H9 (cell line): ENCODE measurements around the gene TECTA. TPM values are rescaled to one million over a fixed set of nuclear protein-coding genes. Genes with fewer than 3 reads are reported as not detected.

ENCODE experiments used
- DNase-seq: peaks from one replicate; pipeline ENCODE4 v3.0.0-alpha.2; 2017
- H2AFZ ChIP-seq: one replicate; pipeline ENCODE4 v1.6.1; 2013; ENCODE audit warnings: mild to moderate bottlenecking, low read length, control low read depth, moderate library complexity
- H2AK5ac ChIP-seq: 2 replicates; pipeline ENCODE4 v1.6.1; 2013; ENCODE audit warnings: low read length, control low read depth, mixed read lengths; ENCODE audit not compliant: insufficient read length
- H2BK120ac ChIP-seq: one replicate; pipeline ENCODE4 v1.6.1; 2013; ENCODE audit warnings: low read depth, mild to moderate bottlenecking, low read length, control low read depth, inconsistent platforms; ENCODE audit not compliant: poor library complexity, severe bottlenecking
- H2BK12ac ChIP-seq: 2 replicates; pipeline ENCODE4 v1.6.1; 2013; ENCODE audit warnings: low read length, control low read depth, mixed read lengths, low read depth; ENCODE audit not compliant: insufficient read length
- H2BK15ac ChIP-seq: 2 replicates; pipeline ENCODE4 v1.6.1; 2013; ENCODE audit warnings: low read depth, low read length, control low read depth
- H2BK20ac ChIP-seq: one replicate; pipeline ENCODE4 v1.6.1; 2013; ENCODE audit warnings: low read depth, mild to moderate bottlenecking, low read length, control low read depth, inconsistent platforms; ENCODE audit not compliant: poor library complexity, severe bottlenecking
- H2BK5ac ChIP-seq: 2 replicates; pipeline ENCODE4 v1.6.1; 2013; ENCODE audit warnings: low read length, control low read depth, mixed read lengths; ENCODE audit not compliant: insufficient read length
- H3K14ac ChIP-seq: 2 replicates; pipeline ENCODE4 v1.6.1; 2013; ENCODE audit warnings: low read length, control low read depth; ENCODE audit not compliant: insufficient read depth
- H3K18ac ChIP-seq: 2 replicates; pipeline ENCODE4 v1.6.1; 2013; ENCODE audit warnings: low read depth, mild to moderate bottlenecking, mixed read lengths, low read length, control low read depth; ENCODE audit not compliant: insufficient read length
- H3K23ac ChIP-seq: 2 replicates; pipeline ENCODE4 v1.6.1; 2013; ENCODE audit warnings: low read length, control low read depth, mixed read lengths, low read depth; ENCODE audit not compliant: insufficient read length
- H3K23me2 ChIP-seq: 2 replicates; pipeline ENCODE4 v1.6.1; 2013; ENCODE audit warnings: low read depth, mild to moderate bottlenecking, mixed read lengths, low read length, control low read depth; ENCODE audit not compliant: insufficient read length, poor library complexity, severe bottlenecking
- H3K27ac ChIP-seq: 2 replicates; pipeline ENCODE4 v1.5.1; 2013; ENCODE audit warnings: low read length, control low read depth, mixed read lengths, low read depth; ENCODE audit not compliant: insufficient read length
- H3K27me3 ChIP-seq: 2 replicates; pipeline ENCODE4 v1.6.1; 2013; ENCODE audit warnings: low read length, control low read depth, inconsistent platforms; ENCODE audit not compliant: insufficient read depth
- H3K4ac ChIP-seq: 2 replicates; pipeline ENCODE4 v1.6.1; 2013; ENCODE audit warnings: low read depth, mild to moderate bottlenecking, control low read depth, inconsistent platforms, low read length, moderate library complexity
- H3K4me1 ChIP-seq: 2 replicates; pipeline ENCODE4 v1.6.1; 2013; ENCODE audit warnings: low read length, control low read depth, inconsistent platforms; ENCODE audit not compliant: insufficient read depth
- H3K4me2 ChIP-seq: 2 replicates; pipeline ENCODE4 v1.6.1; 2013; ENCODE audit warnings: low read length, control low read depth, mixed read lengths; ENCODE audit not compliant: insufficient read length, insufficient read depth
- H3K56ac ChIP-seq: 2 replicates; pipeline ENCODE4 v1.6.1; 2013; ENCODE audit warnings: low read depth, mild to moderate bottlenecking, mixed read lengths, low read length, control low read depth; ENCODE audit not compliant: insufficient read length
- H3K79me1 ChIP-seq: 2 replicates; pipeline ENCODE4 v1.6.1; 2013; ENCODE audit warnings: low read depth, mild to moderate bottlenecking, moderate library complexity, low read length, control low read depth, inconsistent platforms; ENCODE audit not compliant: insufficient read depth, poor library complexity, severe bottlenecking
- H3K79me2 ChIP-seq: 2 replicates; pipeline ENCODE4 v1.6.1; 2013; ENCODE audit warnings: low read length, control low read depth, inconsistent platforms; ENCODE audit not compliant: insufficient read depth
- H3K9ac ChIP-seq: 2 replicates; pipeline ENCODE4 v1.6.1; 2013; ENCODE audit warnings: low read length, control low read depth, mixed read lengths; ENCODE audit not compliant: insufficient read length; ENCODE audit errors: extremely low read depth
- H3K9me3 ChIP-seq: one replicate; pipeline ENCODE4 v1.6.1; 2013; ENCODE audit warnings: low read depth, low read length, inconsistent platforms; ENCODE audit not compliant: control insufficient read depth
- H3T11ph ChIP-seq: one replicate; pipeline ENCODE4 v1.6.1; 2013; ENCODE audit warnings: mild to moderate bottlenecking, low read length, control low read depth, inconsistent platforms
- H4K20me1 ChIP-seq: one replicate; pipeline ENCODE4 v1.6.1; 2013; ENCODE audit not compliant: control insufficient read depth, insufficient read length, insufficient read depth
- H4K5ac ChIP-seq: 2 replicates; pipeline ENCODE4 v1.6.1; 2013; ENCODE audit warnings: low read depth, mild to moderate bottlenecking, mixed read lengths, low read length, control low read depth; ENCODE audit not compliant: insufficient read length
- H4K8ac ChIP-seq: replicated peaks from 2 replicates; pipeline ENCODE4 v1.6.1; 2013; ENCODE audit warnings: low read length, control low read depth, mixed read lengths, low read depth; ENCODE audit not compliant: insufficient read length
- H4K91ac ChIP-seq: 2 replicates; pipeline ENCODE4 v1.6.1; 2013; ENCODE audit warnings: low read depth, mild to moderate bottlenecking, moderate library complexity, mixed read lengths, low read length, control low read depth; ENCODE audit not compliant: insufficient read length
- H3K27ac Mint-ChIP-seq, 3 experiments: 2 replicates in 2 of 3; 3 replicates in 1 of 3; pipeline ENCODE4 v1.8.0; 2020 to 2021; ENCODE audit warnings: mixed read lengths in 3 of 3, mild to moderate bottlenecking in 1 of 3, moderate library complexity in 1 of 3
- H3K27me3 Mint-ChIP-seq: 2 replicates; pipeline ENCODE4 v1.8.0; 2021; ENCODE audit warnings: low read depth, mild to moderate bottlenecking, moderate library complexity, mixed read lengths
- H3K36me3 Mint-ChIP-seq, 3 experiments: 2 replicates in 2 of 3; 3 replicates in 1 of 3; pipeline ENCODE4 v1.8.0; 2020 to 2021; ENCODE audit warnings: low read depth in 3 of 3, mixed read lengths in 3 of 3; ENCODE audit not compliant: insufficient read depth in 1 of 3
- H3K4me1 Mint-ChIP-seq, 2 experiments: 2 replicates each; pipeline ENCODE4 v1.8.0; 2020; ENCODE audit warnings: mixed read lengths in 2 of 2
- H3K4me3 Mint-ChIP-seq, 2 experiments: 2 replicates in 1 of 2; 3 replicates in 1 of 2; pipeline ENCODE4 v1.8.0; 2020 to 2021; ENCODE audit warnings: mild to moderate bottlenecking in 2 of 2, mixed read lengths in 2 of 2, moderate library complexity in 1 of 2
- H3K9me3 Mint-ChIP-seq, 2 experiments: 2 replicates in 1 of 2; 3 replicates in 1 of 2; pipeline ENCODE4 v1.8.0; 2020; ENCODE audit warnings: mild to moderate bottlenecking in 2 of 2, mixed read lengths in 2 of 2, moderate library complexity in 1 of 2
- CTCF ChIP-seq: fragments of 200-600 bp; sonication (generic); conservative IDR thresholded peaks from 3 replicates; pipeline ENCODE4 v1.8.0; 2021; ENCODE audit warnings: antibody characterized with exemption, mild to moderate bottlenecking
- WGBS: extraction: QIAGEN DNeasy Blood & Tissue Kit; methylation state at CpG from one replicate; pipeline ENCODE4 v1.1.7; 2013; ENCODE audit warnings: missing lambda C conversion rate, low lambda C conversion rate, mixed read lengths; ENCODE audit not compliant: insufficient read length; ENCODE audit errors: extremely low coverage; 5-methylcytosine and 5-hydroxymethylcytosine counted together
- total RNA-seq: library from RNA; stranded (reverse); gene quantifications from 2 replicates; pipeline ENCODE4 v1.2.1, GENCODE V29; 2021

Gene TECTA
- total RNA-seq, 1 experiment from 2014 or later, result 0.66 TPM

GRCh38 chr11:121161349-121161917 lies 60.4 kb downstream of the TECTA start:
- H3K4me3 Mint-ChIP-seq, result no peak overlapping the region
- H3K18ac ChIP-seq, result no peak overlapping the region
- H3K4ac ChIP-seq, result no peak overlapping the region
- H4K8ac ChIP-seq, result no peak overlapping the region
- H3K4me1 Mint-ChIP-seq, result peaks cover 13 to 15% of the 10 kb centered on the region in 2 experiments
- no peak for DNase-seq
- no peak overlapping the region for H2AK5ac ChIP-seq
- H4K91ac ChIP-seq, result no peak overlapping the region
- no peak overlapping the region for H2BK5ac ChIP-seq
- no peak overlapping the region for H4K5ac ChIP-seq
- no peak overlapping the region for H2BK12ac ChIP-seq
- TF ChIP-seq CTCF, result no peak
- H3K79me1 ChIP-seq, result no peaks in the 10 kb centered on the region
- no peaks in the 10 kb centered on the region; a peak in 2 of 7 replicates for H3K36me3 Mint-ChIP-seq
- H3K14ac ChIP-seq, result no peak overlapping the region
- peaks cover 4% of the 10 kb centered on the region for H3K27me3 Mint-ChIP-seq
- no CpG with 5 or more reads among the region's 5 CpGs for WGBS
- no peak overlapping the region for H3K56ac ChIP-seq
- no peak overlapping the region for H3T11ph ChIP-seq
- no peaks in the 10 kb centered on the region for H3K23me2 ChIP-seq
- no peak overlapping the region for H2AFZ ChIP-seq
- H3K27ac ChIP-seq, result no peak overlapping the region
- H3K23ac ChIP-seq, result no peak overlapping the region
- H2BK20ac ChIP-seq, result no peak overlapping the region
- H2BK120ac ChIP-seq, result no peak overlapping the region
- peaks cover 3% of the 10 kb centered on the region; the same call in 1 of the 2 replicates for H3K4me1 ChIP-seq
- H3K4me2 ChIP-seq, result no peak overlapping the region
- no peaks in the 10 kb centered on the region for H3K9me3 ChIP-seq
- H4K20me1 ChIP-seq, result no peaks in the 10 kb centered on the region
- H3K9me3 Mint-ChIP-seq, result no peaks in the 10 kb centered on the region
- no peak overlapping the region for H2BK15ac ChIP-seq
- H3K79me2 ChIP-seq, result no peaks in the 10 kb centered on the region
- H3K9ac ChIP-seq, result no peak overlapping the region
- H3K27me3 ChIP-seq, result no peaks in the 10 kb centered on the region
- no peak overlapping the region for H3K27ac Mint-ChIP-seq
